PC-3 (cell line): ENCODE data around the gene ZNF417. TPM values are rescaled to one million over a fixed set of nuclear protein-coding genes. Genes with fewer than 3 reads are reported as not detected.

Experiments used
- ATAC-seq: fragments of 200-7000 bp; cut with Tn5 transposase; 2 replicates; pipeline ENCODE4 v1.9.1; 2020; ENCODE audit warnings: mild to moderate bottlenecking, moderate library complexity
- BruUV-seq: library from RNA; stranded (reverse); fragments of 400-500 nt; replicated peaks from 2 replicates; lab custom pipeline; 2021; lab: Mats Ljungman, UMichigan
- CTCF ChIA-PET: fragments of 300-600 bp; sonication (Branson Sonifier 250); formaldehyde crosslinking; loops from one replicate; lab custom pipeline; 2022; ENCODE audit warnings: antibody characterized with exemption; lab: Charles Lee
- POLR2A ChIA-PET: fragments of 300-600 bp; sonication (Branson Sonifier 250); formaldehyde crosslinking; loops from one replicate; lab custom pipeline; 2022; ENCODE audit warnings: antibody characterized with exemption; ENCODE audit not compliant: unreplicated experiment; lab: Charles Lee
- DNase-seq: peaks from one replicate; pipeline ENCODE4 v3.0.0-alpha.2; 2015
- H2AFZ ChIP-seq: fragments of 300-600 bp; sonication (generic); 2 replicates; pipeline ENCODE4 v1.6.0; 2016; ENCODE audit warnings: antibody characterized with exemption, low read length
- H3F3A ChIP-seq: fragments of 300-600 bp; sonication (generic); one replicate; pipeline ENCODE4 v1.6.0; 2017; ENCODE audit warnings: antibody characterized with exemption, low read length, control low read depth, mild to moderate bottlenecking; ENCODE audit not compliant: unreplicated experiment
- H3K27ac ChIP-seq: fragments of 300-600 bp; sonication (generic); 2 replicates; pipeline ENCODE4 v1.5.1; 2016; ENCODE audit warnings: mild to moderate bottlenecking, low read length
- H3K27me3 ChIP-seq: fragments of 300-600 bp; sonication (generic); 2 replicates; pipeline ENCODE4 v1.6.1; 2016; ENCODE audit warnings: low read length, mixed read lengths
- H3K36me3 ChIP-seq: fragments of 300-600 bp; sonication (generic); 2 replicates; pipeline ENCODE4 v1.6.1; 2016; ENCODE audit warnings: low read depth, mixed run types, low read length, mixed read lengths
- H3K4me1 ChIP-seq: fragments of 300-600 bp; sonication (generic); 2 replicates; pipeline ENCODE4 v1.5.1; 2016; ENCODE audit warnings: low read length; ENCODE audit not compliant: insufficient read depth
- H3K4me2 ChIP-seq: fragments of 300-600 bp; sonication (generic); 2 replicates; pipeline ENCODE4 v1.6.0; 2016; ENCODE audit warnings: low read length
- H3K4me3 ChIP-seq: fragments of 300-600 bp; sonication (generic); 2 replicates; pipeline ENCODE4 v1.5.1; 2016; ENCODE audit warnings: mild to moderate bottlenecking, low read length, mixed read lengths
- H3K79me2 ChIP-seq: fragments of 300-600 bp; sonication (generic); 2 replicates; pipeline ENCODE4 v1.6.1; 2017; ENCODE audit warnings: low read length, mixed read lengths
- H3K9ac ChIP-seq: fragments of 300-600 bp; sonication (generic); 2 replicates; pipeline ENCODE4 v1.6.0; 2016; ENCODE audit warnings: mild to moderate bottlenecking, low read length
- H3K9me2 ChIP-seq: fragments of 300-600 bp; sonication (generic); replicated peaks from 2 replicates; pipeline ENCODE4 v1.6.1; 2016; ENCODE audit warnings: mixed run types, low read length, mixed read lengths
- H3K9me3 ChIP-seq: fragments of 300-600 bp; sonication (generic); 2 replicates; pipeline ENCODE4 v1.6.1; 2016; ENCODE audit warnings: low read length, mixed read lengths
- H4K20me1 ChIP-seq: fragments of 300-600 bp; sonication (generic); 2 replicates; pipeline ENCODE4 v1.6.1; 2016; ENCODE audit warnings: low read length, mixed read lengths
- EZH2 ChIP-seq: fragments of 300-600 bp; sonication (generic); IDR thresholded peaks from one replicate; pipeline ENCODE4 v1.6.1; 2017; ENCODE audit warnings: antibody characterized with exemption, mild to moderate bottlenecking, low read length; ENCODE audit not compliant: unreplicated experiment
- EZH2phosphoT487 ChIP-seq: fragments of 300-600 bp; sonication (generic); IDR thresholded peaks from 2 replicates; pipeline ENCODE4 v1.6.1; 2018; ENCODE audit warnings: mild to moderate bottlenecking, antibody characterized with exemption, low read length, borderline replicate concordance
- intact Hi-C: fragments of 100-400 bp; cut with micrococcal nuclease; formaldehyde crosslinking; loops from 2 replicates; pipeline ENCODE4 v1.9.0; 2023
- total RNA-seq: library from RNA; depleted of rRNA; stranded (reverse); fragments of >200 nt; gene quantifications from 2 replicates; pipeline ENCODE4 v1.2.3, GENCODE V29; 2014
- TF ChIP-seq, protein P1 (sequence below): fragments of 300-600 bp; sonication (generic); conservative IDR thresholded peaks from 2 replicates; pipeline ENCODE4 v1.5.1; 2017; ENCODE audit warnings: antibody characterized with exemption, low read depth, mild to moderate bottlenecking, low read length

Gene ZNF417
- total RNA-seq, 1 experiment from 2014 or later = 9.3 TPM

DNA sequence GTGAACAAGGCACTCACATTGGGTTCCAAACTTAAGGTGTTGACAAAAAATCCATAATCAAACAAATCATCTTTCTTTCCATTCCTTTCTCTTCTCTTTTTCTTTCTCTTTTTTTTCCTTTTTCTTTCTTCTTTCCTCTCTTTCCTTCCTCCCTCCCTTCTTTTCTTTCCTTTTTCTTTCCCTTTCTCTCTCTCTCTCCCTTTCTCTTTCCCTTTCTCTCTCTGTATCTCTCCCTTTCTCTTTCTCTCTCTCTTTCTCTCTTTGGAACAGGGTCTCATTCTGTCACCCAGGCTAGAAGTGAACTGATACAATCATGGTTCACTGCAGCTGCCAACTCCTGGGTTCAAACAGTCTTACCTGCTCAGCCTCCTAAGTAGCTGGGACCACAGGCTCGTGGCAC is 45.4 kb upstream of the ZNF417 start:
- no peak overlapping the region for H2AFZ ChIP-seq
- no peaks in the 10 kb centered on the region for H4K20me1 ChIP-seq
- H3K4me1 ChIP-seq = no peaks in the 10 kb centered on the region
- H3K9ac ChIP-seq = no peak overlapping the region
- no peaks in the 10 kb centered on the region for H3K9me2 ChIP-seq
- TF ChIP-seq, protein P1, sequence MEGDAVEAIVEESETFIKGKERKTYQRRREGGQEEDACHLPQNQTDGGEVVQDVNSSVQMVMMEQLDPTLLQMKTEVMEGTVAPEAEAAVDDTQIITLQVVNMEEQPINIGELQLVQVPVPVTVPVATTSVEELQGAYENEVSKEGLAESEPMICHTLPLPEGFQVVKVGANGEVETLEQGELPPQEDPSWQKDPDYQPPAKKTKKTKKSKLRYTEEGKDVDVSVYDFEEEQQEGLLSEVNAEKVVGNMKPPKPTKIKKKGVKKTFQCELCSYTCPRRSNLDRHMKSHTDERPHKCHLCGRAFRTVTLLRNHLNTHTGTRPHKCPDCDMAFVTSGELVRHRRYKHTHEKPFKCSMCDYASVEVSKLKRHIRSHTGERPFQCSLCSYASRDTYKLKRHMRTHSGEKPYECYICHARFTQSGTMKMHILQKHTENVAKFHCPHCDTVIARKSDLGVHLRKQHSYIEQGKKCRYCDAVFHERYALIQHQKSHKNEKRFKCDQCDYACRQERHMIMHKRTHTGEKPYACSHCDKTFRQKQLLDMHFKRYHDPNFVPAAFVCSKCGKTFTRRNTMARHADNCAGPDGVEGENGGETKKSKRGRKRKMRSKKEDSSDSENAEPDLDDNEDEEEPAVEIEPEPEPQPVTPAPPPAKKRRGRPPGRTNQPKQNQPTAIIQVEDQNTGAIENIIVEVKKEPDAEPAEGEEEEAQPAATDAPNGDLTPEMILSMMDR = no peak
- TF ChIP-seq EZH2 (no peak), EZH2phosphoT487 (no peak)
- H3K79me2 ChIP-seq = no peaks in the 10 kb centered on the region
- no peaks in the 10 kb centered on the region; the same call in 1 of the 2 replicates for H3K36me3 ChIP-seq
- ATAC-seq = no peak
- H3K27ac ChIP-seq = no peak overlapping the region
- CTCF ChIA-PET = no interaction called here
- H3K27me3 ChIP-seq = no peaks in the 10 kb centered on the region
- H3K9me3 ChIP-seq = peaks cover 46% of the 10 kb centered on the region
- no peak overlapping the region for H3K4me2 ChIP-seq
- H3K4me3 ChIP-seq = no peak overlapping the region
- BruUV-seq = no TSS peak
- H3F3A ChIP-seq = no peaks in the 10 kb centered on the region
- intact Hi-C loops = no loop called here
- POLR2A ChIA-PET = no interaction called here
- DNase-seq = no peak

DNA sequence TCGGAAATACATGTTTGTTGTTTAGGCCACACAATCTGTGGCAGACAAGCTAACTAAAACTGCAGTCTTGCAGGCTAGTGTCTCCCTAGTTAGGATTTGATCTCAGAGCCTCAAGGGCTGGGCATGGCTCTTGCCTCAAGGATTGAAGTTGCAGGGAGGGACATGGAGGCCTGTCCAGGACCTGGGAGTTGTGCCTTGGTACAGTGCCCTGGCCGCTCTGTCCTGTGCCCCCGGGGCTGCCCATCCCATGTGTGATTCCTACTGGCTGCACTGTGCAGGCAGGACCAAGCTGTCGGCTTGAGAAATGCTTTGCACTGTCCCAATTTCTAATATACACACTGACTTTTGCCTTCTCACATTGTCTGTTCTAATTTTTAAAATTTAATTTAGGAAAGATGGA is 38.6 kb upstream of the ZNF417 start:
- Histone ChIP-seq H4K20me1 (no peaks in the 10 kb centered on the region), H2AFZ (no peak overlapping the region), H3F3A (no peaks in the 10 kb centered on the region), H3K79me2 (no peaks in the 10 kb centered on the region), H3K36me3 (no peaks in the 10 kb centered on the region; the same call in 1 of the 2 replicates), H3K9ac (no peak overlapping the region), H3K27me3 (no peaks in the 10 kb centered on the region), H3K4me3 (no peak overlapping the region), H3K4me2 (no peak overlapping the region), H3K4me1 (no peaks in the 10 kb centered on the region), H3K27ac (no peak overlapping the region), H3K9me2 (no peaks in the 10 kb centered on the region), H3K9me3 (peaks cover 35% of the 10 kb centered on the region)
- no peak for DNase-seq
- ATAC-seq = no peak
- TF ChIP-seq EZH2 (no peak), EZH2phosphoT487 (no peak)
- TF ChIP-seq, protein P1 = no peak
- ChIA-PET POLR2A (no interaction called here), CTCF (no interaction called here)
- intact Hi-C loops = no loop called here
- BruUV-seq = no TSS peak

GRCh38 chr19:57949702-57950101 is 33.3 kb upstream of the ZNF417 start:
- no TSS peak for BruUV-seq
- Histone ChIP-seq H2AFZ (no peak overlapping the region), H3K4me1 (no peaks in the 10 kb centered on the region), H3K79me2 (peaks cover 25% of the 10 kb centered on the region), H3K9me2 (no peaks in the 10 kb centered on the region), H3K9ac (no peak overlapping the region), H4K20me1 (no peaks in the 10 kb centered on the region), H3K4me2 (no peak overlapping the region), H3K27me3 (no peaks in the 10 kb centered on the region), H3F3A (no peaks in the 10 kb centered on the region), H3K4me3 (no peak overlapping the region), H3K9me3 (peaks cover 47% of the 10 kb centered on the region), H3K36me3 (peaks cover 14% of the 10 kb centered on the region), H3K27ac (no peak overlapping the region)
- no peak for ATAC-seq
- no peak for DNase-seq
- CTCF ChIA-PET = no interaction called here
- intact Hi-C loops = no loop called here
- no peak for TF ChIP-seq EZH2
- TF ChIP-seq, protein P1 = no peak
- TF ChIP-seq EZH2phosphoT487 = no peak
- POLR2A ChIA-PET = no interaction called here
